ENCODE data around the gene ABCA4. TPM values are rescaled to one million over a fixed set of nuclear protein-coding genes. Genes with fewer than 3 reads are reported as not detected.
A peak's percentile ranks its signal among the peaks of the same experiment; 100 is the strongest.

ABCA4 gene
- total RNA-seq, 1 experiment from 2014 or later = 0.15 TPM

DNA sequence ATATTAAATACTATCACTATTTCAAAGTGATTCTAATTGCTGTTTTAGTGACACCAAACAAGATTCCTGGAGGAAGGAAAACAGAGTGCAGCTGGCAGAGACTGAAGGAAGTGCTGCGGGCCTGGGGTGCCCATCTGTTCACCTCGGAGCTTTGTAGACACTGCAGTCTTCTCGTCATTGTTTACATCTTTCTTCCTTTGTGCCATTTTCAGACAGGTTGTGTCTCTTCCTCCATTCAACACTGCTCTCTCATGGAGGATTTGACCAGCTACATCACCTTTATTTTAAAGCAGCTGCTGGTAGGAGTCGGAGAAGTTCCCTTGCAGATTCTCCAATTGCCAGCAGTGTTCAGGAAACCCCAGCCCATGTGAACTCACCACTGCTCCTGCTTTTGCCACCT, 37.3 kb downstream of the ABCA4 start:
- no peak for DNase-seq (ENCODE audit: low read depth)

DNA sequence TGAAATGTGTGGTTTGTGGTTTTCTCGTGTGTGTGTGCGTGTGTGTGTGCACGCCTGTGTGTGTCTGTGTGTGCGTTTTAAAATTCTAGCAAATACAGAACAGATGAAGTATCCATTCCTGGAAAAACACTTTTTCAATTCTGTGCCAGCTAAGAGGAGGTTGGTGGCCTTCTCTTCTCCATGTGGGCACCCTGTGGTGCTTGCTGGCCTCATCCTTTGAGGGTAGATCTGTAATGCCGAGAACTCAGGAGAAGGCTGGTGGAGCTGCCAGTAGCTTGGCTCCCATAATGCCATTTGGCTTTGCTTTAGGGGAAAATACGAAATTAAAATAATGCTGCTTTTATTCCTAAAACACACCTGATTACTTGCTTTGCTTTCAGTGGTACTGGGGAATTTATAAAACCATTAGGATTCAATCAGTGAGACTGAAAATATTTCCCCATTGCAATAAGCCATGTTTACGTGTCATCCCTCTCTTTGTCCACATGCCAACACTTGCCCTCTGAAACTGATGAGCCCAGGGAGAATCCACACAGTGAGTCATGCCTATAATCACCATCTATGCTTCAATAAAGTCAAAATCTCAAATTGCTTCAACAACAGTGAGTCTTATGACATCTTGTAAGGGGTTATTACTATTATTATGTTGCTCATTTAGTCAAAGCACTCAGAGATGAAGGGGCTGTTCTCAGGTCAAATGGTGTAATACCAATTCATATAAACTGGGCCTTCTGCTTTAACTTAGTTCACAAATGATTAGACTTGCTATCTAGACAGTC, 39.2 kb downstream of the ABCA4 start:
- peak; percentile 87 for DNase-seq (ENCODE audit: low read depth)

DNA sequence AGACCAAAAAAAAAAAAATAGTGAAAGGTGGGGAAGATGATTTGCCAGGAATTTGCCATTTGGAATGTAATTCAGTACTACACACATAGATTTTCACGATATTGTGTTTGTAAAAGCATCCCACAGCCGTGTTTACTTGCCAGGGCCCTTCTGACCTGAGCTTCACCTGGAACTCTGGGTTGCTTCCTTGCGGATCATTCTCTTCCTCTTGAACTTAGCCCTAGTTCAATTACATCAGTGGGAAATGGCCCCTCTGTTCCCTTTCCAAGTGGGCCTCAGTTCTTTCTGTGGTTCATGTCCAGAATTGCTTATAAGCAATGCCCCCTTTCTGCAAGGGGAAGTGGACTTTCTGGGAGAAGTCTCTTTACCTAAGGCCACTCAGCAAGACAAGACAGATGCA, 41.0 kb downstream of the ABCA4 start:
- DNase-seq (ENCODE audit: low read depth) = no peak

DNA sequence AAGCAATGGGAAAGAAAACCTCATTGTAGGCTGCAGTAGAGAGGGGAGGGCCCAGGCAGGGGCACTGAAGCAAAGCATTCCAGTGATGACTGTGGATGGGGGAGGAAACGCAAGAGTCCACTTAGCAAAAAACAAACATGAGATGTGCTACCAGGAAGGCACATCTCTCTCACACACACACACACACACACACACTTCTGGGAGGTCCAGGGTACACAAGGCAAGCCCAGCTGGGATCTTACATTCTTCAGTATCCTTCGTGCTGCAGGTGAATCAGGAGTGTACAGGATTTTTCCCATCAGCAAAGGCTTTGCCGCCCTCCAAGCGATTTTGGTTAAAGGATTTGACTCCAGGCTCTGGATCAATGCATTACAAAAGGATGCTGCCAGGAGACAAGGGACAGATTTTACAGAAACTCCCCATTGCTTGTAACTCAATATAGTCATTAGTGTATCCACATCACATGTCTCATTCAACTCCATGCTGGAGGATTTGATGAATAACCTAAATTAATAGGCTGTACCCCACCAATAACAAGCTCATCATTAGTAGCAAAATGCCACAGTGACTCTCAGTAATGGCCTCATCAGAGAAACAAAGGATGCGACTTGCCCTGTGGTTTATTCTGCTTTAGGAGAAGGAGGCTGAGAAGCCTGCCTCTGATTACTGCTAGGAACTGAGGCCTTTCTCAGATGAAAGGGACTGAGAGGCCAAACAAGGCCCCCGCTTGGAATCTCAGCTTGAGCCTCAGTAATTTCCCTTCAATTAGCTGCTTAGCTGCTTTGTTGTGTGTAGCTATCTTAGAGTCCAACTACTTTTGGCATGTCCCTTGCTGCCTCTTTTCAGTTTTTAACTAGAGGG, 41.6 kb downstream of the ABCA4 start:
- no peak for DNase-seq (ENCODE audit: low read depth)

DNA sequence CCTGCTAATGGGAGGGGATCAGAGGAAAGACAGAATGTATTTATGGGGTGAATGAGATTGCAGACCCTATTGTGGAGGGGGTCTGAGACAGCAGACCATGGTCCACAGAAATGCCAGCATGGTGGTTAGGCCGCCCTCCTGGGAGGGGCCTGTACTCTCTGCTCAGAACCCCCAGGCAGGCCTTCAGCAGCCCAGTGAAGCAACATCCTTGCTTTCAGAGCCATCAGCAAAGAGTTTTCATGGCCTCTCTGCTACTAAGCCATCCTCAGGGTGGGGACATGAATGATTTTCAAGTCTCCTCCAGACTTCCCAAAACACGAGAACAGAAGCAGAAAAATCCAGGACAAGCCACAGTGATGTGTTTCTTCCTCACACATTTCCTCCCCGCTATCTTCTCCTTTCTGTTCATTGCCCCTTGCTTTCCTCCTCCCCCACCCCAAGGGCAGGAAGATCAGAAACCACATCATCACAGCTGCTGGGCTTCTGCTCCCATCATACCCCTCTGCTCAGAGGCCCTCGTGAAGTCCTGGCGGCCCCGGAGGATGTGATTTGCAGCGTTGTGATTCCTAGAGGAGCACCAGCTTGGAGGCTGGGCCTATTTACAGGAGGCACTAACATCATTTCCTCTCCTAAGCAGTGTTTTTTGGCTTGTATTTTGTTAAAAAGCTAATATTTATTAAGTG, 48.0 kb downstream of the ABCA4 start:
- no peak for DNase-seq (ENCODE audit: low read depth)

DNA sequence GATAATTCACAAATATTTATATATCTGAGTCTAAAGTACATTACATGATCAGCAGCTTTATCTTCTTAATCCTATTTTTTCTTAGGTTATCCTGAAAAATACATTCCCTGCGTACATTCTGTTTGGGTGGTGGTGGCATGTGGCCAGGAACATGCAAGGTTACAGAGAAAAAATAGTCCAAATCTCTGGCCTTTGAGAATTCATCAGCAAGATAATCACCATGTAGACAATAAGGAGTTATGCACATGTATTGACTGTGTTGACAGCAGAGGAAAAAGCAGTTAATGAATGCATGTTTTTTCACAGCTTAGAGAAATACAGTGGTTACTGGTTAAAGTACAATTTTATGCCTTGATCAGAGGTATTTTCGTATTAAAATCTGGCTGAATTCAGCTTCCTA, 49.0 kb downstream of the ABCA4 start:
- no peak for DNase-seq (ENCODE audit: low read depth)

DNA sequence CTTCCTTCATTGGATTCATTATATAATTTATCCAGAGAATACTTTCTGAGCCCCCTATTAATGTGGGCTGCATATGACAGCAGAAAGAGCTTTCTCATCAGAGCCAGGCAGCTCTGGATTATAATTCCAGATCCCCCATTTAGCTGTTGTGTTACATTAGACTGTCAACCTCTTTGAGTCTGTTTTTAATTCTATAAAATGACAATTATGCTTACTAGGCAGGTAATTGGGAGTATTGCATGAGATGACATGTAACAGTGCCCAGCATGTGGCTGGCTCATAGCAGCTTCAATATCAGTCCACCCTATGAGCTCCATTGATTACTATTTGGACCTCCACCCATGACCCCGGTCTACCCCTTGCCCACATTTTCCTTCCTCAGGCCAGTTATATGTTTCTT, 49.6 kb downstream of the ABCA4 start:
- no peak for DNase-seq (ENCODE audit: low read depth)

DNA sequence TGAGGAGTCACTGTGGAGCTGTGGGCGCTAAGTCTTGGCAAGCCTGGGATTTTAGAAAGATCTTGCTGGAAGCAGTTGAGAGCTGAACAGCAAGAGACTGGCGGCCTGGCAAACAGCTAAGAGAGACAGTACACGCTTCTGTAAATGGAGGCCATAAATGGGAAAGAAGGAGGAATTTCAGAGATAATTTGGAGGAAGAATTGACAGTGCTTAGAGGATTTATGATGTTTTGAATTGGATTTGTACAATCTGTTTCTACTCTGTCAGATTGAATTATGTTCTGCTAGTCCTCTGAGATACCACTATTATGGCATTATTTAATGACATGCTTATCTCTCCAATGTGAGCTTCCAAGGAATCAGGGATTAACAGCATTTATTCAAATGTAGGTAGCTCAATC, 50.1 kb downstream of the ABCA4 start:
- DNase-seq (ENCODE audit: low read depth) = no peak

DNA sequence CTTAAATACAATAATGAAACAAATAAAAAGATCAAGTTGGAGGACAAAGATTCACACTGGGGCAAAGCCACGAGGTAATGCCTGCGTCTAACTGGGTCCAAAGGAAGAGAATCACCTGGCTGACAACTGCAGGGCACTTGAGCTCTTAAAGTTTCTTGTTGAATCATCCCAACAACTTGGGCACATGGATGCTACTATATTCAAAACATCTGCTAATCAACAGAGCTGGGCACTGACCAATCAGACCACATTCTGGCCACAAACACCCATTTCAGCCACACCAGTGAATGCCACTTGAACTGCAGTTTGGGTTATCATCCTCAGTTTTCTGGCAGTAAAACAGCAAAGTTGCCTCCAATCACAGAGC, 51.0 kb downstream of the ABCA4 start:
- peak; percentile 86 for DNase-seq (ENCODE audit: low read depth)

DNA sequence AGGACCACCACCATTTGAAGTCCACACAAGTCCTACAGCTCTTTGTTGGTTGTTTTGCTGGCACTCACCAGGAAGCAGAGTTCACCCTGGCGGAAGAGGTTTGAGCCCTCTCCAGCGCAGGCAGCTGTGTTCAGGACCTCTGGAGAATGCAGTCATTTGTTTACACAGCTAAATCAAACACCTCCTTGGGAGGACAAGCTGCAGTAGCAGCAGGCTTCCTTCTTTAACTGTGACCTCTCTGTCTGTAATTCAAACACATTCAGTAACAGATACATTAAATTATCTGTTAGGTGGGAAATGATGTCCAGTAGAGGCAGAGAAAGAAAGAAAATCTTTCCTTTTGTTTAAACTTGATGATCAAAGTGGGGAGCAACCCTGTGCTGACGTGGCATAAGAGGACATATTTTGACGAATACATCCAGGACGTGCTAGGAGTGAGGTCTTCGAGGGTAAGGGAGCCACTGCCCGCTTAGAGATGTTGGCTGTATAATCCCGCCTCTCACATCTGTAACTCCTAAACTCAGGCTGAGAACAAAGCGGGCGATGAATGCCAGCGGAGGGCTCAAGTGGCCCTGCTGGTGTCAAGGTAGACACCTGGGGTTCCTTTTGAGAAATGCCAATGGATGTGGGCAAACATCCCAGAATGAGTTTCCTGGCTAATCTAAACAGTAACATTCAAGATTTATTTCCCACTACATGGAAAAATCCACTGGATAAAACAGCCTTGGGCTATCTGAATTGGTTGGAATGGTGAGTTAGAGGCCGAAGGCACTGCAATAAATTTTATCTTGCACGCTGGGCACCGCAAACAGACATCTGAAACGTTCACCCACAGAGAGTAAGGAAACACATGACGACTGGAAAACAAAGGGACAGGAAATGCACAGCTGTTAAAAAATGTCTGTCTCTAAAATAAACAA, 51.7 kb downstream of the ABCA4 start:
- peak; percentile 98 for DNase-seq (ENCODE audit: low read depth)

DNA sequence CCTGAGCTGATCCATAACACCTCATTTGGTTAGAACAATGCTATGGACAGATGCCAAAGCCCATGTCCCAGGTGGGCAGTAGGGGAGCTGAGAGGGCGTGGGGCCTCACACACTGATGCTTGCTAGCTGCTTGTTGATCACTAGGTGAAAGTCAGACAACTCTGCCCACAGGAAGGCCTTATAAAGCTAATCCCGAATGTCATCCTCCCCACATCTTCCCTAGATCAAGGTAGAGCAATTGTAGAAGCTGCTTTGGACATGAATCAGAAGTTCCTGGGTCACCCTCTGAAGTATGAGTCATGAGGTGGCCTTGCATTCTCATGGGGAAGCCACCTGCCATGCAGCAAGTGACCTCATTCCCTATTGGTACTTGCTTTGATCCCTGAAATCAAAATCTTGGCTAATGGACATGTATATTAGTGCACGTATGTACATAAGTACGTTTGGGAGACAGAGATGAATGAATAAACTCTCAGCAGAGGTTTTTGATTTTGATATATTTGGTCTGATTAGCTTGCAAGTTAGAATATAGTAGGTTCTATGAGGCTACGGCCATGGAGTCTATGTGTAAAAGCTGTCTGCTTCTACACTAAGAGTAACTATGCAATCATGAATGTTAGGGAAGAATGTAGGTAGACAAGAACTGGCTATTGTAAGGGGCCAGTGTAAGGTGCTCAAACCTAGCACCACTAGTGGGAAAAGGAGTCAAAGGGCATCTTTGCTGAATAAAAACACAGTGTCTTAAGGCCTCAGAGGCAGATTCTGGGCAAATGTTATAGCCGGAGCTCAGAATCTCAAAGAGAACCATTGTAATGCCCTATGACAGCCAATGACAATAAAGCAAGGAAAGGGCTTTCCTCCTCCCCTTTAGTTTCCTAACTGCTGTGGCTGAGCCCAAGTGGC, 52.6 kb downstream of the ABCA4 start:
- DNase-seq (ENCODE audit: low read depth) = peak; percentile 97

DNA sequence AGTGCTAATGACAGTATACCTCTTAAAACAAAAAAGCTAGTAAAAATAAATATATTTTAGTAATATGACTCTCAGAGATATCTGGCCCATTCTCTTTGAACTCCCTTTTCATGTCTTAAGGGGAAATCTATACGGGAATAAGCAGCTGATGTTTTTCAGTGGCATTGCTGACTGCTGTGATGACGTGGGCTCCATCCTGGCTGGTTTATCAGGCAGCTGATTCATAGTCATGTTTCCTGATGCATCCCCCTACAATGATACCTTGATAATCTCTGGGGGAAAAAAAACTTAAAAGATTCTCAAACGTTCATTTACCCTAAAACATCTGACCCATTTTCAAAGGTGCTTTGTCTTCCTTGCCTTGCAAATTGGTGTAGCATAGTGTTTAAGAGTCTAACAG, 53.8 kb downstream of the ABCA4 start:
- DNase-seq (ENCODE audit: low read depth) = peak; percentile 24

DNA sequence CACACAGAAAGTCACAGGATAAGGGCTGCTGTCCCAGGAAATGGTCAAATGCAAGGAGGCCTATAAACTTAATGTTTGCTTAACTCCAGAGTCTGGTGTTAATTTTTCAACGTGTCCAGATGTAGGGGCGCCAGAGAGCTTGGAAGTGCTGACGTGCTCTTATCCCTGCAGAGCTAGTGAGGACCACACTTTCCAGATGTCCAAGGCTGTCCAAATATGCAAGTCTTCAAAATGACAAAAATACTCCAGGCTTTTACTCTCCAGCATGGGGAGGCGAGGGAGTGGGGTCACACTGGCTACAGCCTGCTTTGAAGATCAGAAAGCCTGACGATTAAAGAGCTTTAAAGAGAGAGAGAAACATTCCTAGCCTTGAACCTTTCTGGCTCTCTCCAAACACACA, 57.6 kb downstream of the ABCA4 start:
- peak; percentile 44 for DNase-seq (ENCODE audit: low read depth)

DNA sequence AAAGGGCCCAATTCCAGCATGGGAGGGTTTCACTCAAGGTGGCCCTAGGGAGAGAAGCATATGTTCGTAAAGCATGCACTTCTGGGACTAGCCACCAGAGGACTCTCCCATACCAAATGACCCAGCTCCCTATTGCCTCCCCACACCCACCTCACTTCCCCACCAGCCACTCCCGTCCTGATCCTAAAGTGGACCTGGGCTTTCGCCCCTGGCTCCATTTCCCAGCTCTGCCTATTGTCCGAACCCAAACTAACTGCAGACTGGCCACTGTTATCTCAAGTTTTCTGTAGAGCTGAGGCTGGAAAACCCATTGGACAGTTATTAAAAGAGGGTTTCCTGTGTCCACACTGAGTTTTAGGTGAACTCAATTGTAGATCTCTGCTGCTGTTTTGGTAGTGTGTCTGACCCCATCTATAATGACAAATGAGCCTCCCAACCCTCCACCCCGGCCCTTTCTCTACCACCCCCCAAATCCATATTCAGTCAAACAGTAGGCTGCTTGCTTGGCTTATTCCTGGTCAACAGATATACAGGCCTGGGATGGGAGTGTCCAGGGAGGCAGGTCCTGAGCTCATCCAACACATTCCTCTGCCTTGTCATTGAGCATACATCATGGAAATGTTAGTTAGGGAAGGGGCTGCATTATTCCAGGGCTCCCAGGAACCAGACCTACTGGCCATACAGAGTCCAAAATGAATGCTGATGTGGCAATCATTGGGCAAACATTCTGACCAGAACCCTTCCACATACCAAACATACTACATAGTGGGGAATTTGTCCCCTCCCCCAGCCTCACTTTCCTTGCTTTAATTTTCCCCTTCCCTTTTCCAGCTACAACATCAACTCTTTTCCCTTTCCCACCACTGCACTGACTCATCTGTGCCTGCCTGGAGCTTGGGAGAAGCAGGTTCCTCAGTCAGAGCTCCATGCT, 59.2 kb downstream of the ABCA4 start:
- peak; percentile 78 for DNase-seq (ENCODE audit: low read depth)

DNA sequence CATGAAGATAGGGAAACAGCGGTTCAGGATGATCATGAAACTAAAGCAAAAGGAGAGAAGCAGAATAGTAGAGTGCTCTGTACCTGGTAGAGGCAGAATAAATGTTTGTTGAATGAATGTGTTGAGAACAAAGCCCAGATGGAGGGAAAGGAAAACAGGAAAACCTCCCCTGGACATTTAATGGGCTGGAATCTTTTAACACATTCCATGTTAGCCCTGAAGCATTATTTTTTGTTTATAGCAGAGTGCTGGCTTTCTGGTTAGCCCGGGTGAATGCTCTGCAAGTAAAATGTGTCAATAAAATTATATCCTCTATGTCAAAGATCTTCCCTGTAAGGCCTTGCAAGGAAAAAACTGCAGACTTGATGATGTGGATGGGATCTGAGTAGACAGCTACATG, 60.2 kb downstream of the ABCA4 start:
- no peak for DNase-seq (ENCODE audit: low read depth)

DNA sequence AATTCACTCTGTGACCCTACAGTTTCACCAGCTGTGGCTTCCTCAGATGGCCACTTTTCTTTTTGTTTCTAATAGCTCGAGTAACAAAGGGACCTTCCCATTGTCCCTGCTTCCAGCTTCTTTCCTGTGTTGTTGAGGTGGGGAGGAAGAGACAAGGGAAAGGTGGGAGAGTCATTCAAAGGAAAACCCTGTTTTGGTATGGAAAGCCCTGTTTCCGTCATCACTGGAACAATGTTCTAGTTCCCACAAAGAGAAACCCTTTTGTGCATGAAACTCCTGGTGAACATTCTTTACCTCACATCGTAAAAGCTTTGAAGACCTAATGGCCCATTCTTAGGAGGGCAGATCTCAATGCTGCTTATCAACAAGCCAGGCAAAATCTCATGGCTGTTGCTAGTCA, 62.2 kb downstream of the ABCA4 start:
- DNase-seq (ENCODE audit: low read depth) = no peak

DNA sequence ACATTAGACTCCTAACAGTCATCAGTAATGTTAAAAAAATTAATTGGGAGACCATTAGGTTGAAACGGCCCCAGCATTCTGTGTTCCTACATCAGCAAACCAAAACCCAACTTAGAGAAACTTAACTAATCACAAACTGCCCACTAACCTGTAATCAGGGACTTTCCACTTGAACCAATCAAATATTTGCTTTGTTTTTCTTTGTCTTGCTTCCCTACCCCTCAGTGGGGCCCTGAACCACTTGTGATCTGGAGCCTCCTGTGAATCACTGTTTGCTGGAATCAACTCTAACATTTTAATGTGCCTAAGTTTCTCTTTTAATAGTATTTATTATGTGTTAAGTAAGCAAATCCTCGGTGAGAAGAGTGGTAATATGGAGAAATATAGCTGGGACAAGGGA, 64.0 kb downstream of the ABCA4 start:
- no peak for DNase-seq (ENCODE audit: low read depth)

DNA sequence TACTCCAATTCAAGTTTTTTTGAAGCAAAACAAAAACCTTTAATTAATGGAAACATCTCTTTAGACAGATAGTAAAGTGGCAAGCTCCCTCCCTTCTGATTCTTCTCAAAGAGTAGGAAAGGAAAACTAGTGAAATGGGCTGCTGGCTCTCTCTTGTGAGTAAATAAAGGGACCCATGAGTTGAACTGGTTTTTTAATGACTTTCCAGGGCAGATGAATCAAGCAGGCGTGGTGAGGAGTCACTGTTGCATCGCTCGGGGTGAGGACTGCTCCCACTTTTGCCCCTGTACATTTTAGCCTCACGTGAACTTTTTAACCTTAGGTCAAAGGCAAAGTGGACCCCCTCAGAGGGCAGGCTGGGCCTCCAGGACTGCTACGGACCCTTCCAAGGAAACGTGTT, 64.8 kb downstream of the ABCA4 start:
- no peak for DNase-seq (ENCODE audit: low read depth)

DNA sequence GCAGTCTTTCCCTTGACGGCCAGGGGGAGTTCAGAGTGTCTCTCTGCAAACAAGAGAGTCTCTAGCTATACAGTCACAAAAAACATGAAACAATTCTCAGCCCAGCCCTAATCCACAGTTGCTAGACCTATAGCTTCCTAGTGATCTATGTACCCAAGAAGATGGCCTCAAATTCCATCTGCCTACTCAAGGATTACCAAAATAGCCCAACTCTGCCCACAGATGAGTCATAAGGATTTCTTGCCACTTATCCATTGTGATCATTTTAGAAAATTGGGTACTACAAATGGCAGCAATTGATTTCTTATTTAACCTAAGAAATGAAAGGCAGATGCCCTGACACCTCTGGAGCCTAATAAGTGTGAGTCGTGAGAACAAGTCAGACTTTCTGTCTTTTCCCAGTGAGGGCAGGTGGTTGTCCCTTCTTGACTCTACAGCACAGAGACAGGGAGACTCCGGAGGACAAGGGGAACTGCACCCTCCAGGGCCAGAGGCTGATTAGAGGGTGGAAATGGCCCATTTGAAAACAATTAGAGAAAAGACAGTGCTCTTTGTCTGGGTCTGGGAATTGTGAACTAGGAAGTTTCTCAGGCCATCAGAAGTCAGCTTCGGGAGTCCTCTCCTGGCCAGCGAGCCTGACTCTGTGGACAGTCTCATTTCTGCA, 65.4 kb downstream of the ABCA4 start:
- DNase-seq (ENCODE audit: low read depth) = peak; percentile 60
